ENCODE data around the gene SIGMAR1. TPM values are rescaled to one million over a fixed set of nuclear protein-coding genes. Genes with fewer than 3 reads are reported as not detected.
A peak's percentile ranks its signal among the peaks of the same experiment; 100 is the strongest.

SIGMAR1 gene
- total and polyA plus RNA-seq, 2 of the 8 experiments (the other 6 are each of a cell fraction or from before 2014, with no cell fraction given), result 84.2 to 134 TPM

DNA sequence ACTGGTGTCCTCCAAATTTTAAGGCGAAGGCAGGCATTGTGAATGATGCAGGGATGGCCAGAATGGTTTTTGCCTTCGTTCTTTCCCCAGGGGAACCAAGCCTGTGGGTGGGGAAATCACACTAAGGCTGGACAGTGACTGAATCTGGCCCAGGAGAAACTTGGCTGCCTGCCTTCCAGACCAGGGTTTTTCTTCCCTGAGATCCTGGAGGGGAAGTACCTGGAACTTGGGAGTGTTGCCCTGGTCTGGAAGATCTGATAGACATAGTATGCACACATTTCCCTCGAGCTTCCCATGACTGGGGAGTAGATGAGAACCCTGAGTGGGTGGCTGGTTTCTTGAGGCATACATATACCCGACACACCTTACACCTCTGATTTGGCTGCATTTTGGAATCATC, 13.7 kb upstream of the SIGMAR1 start:
- H3K79me1 ChIP-seq (ENCODE audit: low read depth, low read length), result peaks cover 6% of the 10 kb centered on the region; the same call in 1 of the 2 replicates
- H3K23me2 ChIP-seq (ENCODE audit: low read depth, low read length), result peaks cover 15% of the 10 kb centered on the region
- H4K8ac ChIP-seq (ENCODE audit: extremely low read depth, insufficient read depth, low read length), result no peak overlapping the region
- no peak overlapping the region for H3K14ac ChIP-seq (ENCODE audit: insufficient read length)
- H2BK15ac ChIP-seq (ENCODE audit: low read length), result no peak overlapping the region
- H3K9me3 ChIP-seq (ENCODE audit: insufficient read depth in 2 of 2, low read depth in 1 of 2, low read length in 1 of 2), result no peaks in the 10 kb centered on the region
- no peak overlapping the region; the same call in 1 of the 2 replicates for H3K27ac ChIP-seq (ENCODE audit: low read depth, low read length)
- H2BK12ac ChIP-seq (ENCODE audit: low read depth, low read length), result no peak overlapping the region
- peaks cover 2 to 12% of the 10 kb centered on the region in 2 experiments for H4K20me1 ChIP-seq (replicated peaks in 1 of 2; ENCODE audit: control insufficient read depth in 1 of 2, insufficient read depth in 2 of 2, low read length in 2 of 2)
- H2AK5ac ChIP-seq (ENCODE audit: low read depth, low read length), result no peak overlapping the region
- ChIA-PET POLR2A (ENCODE audit: partially characterized antibody) (interaction anchor here (1.4 to 12.8 kb wide), 4 partner anchors 11 to 59 kb away, joined by 3 to 127 read pairs (median 48); partner anchors contain the start of genes ARID3C, CCL27 and SIGMAR1), CTCF (ENCODE audit: partially characterized antibody) (interaction anchor here (1.4 to 15.2 kb wide), 3 partner anchors 10 to 51 kb away, joined by 4 to 277 read pairs (median 23); partner anchors contain the start of genes GALT and SIGMAR1)
- H3K4me1 ChIP-seq (replicated peaks in 1 of 4; ENCODE audit: control insufficient read depth in 3 of 4, insufficient read depth in 4 of 4, low read length in 3 of 4), result peaks cover 6 to 32% (median 15%) of the 10 kb centered on the region in 4 experiments
- H2BK20ac ChIP-seq (ENCODE audit: low read length), result no peak overlapping the region
- H2BK120ac ChIP-seq (replicated peaks; ENCODE audit: low read depth, low read length), result no peak overlapping the region
- peak overlapping the region; percentile 65 to 77 for H3K4me2 ChIP-seq (ENCODE audit: insufficient read depth in 1 of 2, low read depth in 2 of 2, low read length in 2 of 2)
- FAIRE-seq (no peak), DNase-seq (ENCODE audit: low read depth in 1 of 2, low spot score in 2 of 2) (no peak)
- H3K79me2 ChIP-seq (ENCODE audit: control insufficient read depth in 1 of 2, insufficient read depth in 2 of 2, low read length in 2 of 2), result peaks cover 0 to 12% of the 10 kb centered on the region in 2 experiments; a peak in 1 of 4 replicates
- WGBS, 2 experiments (ENCODE audit: extremely low coverage in 1 of 2, insufficient coverage in 1 of 2, insufficient read length in 1 of 2, insufficient replicate concordance in 2 of 2, low coverage in 1 of 2, low lambda C conversion rate in 2 of 2, missing lambda C conversion rate in 1 of 2), result 91% methylated on average over 4 of the region's 4 CpGs; no CpG with 5 or more reads in 1 of the 2 experiments
- H3K18ac ChIP-seq (ENCODE audit: extremely low read depth, low read length), result no peak overlapping the region
- H3K4ac ChIP-seq (replicated peaks; ENCODE audit: insufficient read length, low read depth, low read length), result no peak overlapping the region
- H4K91ac ChIP-seq (replicated peaks; ENCODE audit: insufficient read length, low read length), result no peak overlapping the region
- peak overlapping the region; percentile 48 to 65 (median 57) for H3K4me3 ChIP-seq (ENCODE audit: extremely low read depth in 1 of 4, insufficient read depth in 2 of 4, low read depth in 3 of 4, low read length in 4 of 4)
- H4K5ac ChIP-seq (ENCODE audit: insufficient read length, low read depth, low read length), result no peak overlapping the region
- no peak overlapping the region for H3K56ac ChIP-seq (replicated peaks; ENCODE audit: insufficient read length, low read depth, low read length)
- no peak overlapping the region for H3K23ac ChIP-seq (ENCODE audit: insufficient read length)
- H2BK5ac ChIP-seq (ENCODE audit: low read depth, low read length), result no peak overlapping the region
- no peak overlapping the region for H2AFZ ChIP-seq (ENCODE audit: low read length)
- no peaks in the 10 kb centered on the region; a peak in 1 of 7 replicates for H3K27me3 ChIP-seq (replicated peaks in 1 of 4; ENCODE audit: control insufficient read depth in 3 of 4, extremely low read depth in 1 of 4, insufficient read depth in 3 of 4, low read length in 3 of 4)
- H3K9ac ChIP-seq (replicated peaks in 1 of 4; ENCODE audit: extremely low read depth in 1 of 4, low read depth in 3 of 4, low read length in 3 of 4), result peak overlapping the region in 1 of 4 experiments; percentile 28; a peak in 1 of 7 replicates
- peaks cover 3 to 23% (median 8%) of the 10 kb centered on the region in 4 experiments; a peak in 7 of 8 replicates for H3K36me3 ChIP-seq (ENCODE audit: control insufficient read depth in 2 of 4, insufficient read depth in 4 of 4, low read length in 3 of 4)
